ENCODE data around the gene FNDC11.

FNDC11 gene

DNA sequence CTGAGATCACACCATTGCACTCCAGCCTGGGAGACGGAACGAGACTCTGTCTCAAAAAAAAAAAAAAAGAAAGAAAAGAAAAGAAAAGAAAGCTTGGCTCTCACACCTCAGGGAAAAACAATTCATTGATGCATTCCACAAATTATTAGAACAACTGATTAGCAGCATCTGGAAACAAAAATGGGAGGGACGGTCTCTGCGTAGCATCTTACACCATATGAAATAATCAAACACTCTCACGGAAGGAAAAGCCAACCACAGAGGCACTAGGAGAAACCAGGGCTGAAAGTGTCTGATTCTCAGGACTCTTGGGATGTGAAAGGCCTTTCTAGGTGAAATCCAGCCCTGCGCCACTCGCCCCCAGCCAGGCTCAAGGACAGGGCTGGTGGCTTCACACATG is 22.4 kb downstream of the FNDC11 start:
- in situ Hi-C loops (cut with HindIII; ENCODE audit: low sequenced_read_pairs) = no loop called here

- in situ Hi-C loops (cut with HindIII; ENCODE audit: low sequenced_read_pairs) = no loop called here
Measured at GRCh38 chr20:63577317-63577894, 23.4 kb downstream of the FNDC11 start.

- in situ Hi-C loops (cut with HindIII; ENCODE audit: low sequenced_read_pairs) = no loop called here
Measured at GRCh38 chr20:63578224-63579016, 24.5 kb downstream of the FNDC11 start.

DNA sequence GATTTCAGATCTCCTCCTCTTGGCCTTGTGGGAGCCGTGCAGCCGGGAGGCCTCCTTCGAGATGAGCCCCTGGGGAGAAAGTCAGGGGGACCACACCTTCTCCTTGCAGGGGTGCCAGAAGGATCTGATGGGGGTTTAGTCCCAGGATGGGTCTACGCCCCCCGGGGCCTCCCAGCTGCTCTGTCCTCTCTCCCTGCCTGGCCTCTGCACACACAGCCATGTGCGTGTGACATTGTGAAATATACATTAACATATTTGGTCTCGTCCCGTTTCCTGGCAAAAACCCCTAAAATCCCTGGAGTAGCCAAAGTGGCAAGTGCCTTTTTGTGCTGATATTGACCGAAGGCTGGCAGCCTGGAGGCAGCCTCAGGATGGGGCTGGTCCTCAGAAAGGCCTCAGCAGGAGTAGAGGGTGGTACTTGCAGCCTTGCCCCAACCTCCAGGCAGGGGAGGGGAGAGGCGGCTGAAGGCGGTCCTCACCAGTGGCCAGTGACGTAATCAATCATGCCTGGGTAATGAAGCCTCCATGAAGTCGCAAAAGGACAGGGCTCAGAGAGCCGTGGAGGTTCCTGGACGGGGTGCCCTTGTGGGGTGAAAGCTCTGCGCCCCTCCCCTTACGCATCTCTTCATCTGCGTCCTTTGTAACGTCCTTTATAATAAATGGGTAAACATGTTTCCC is 25.2 kb downstream of the FNDC11 start:
- in situ Hi-C loops (cut with HindIII; ENCODE audit: low sequenced_read_pairs) = no loop called here

DNA sequence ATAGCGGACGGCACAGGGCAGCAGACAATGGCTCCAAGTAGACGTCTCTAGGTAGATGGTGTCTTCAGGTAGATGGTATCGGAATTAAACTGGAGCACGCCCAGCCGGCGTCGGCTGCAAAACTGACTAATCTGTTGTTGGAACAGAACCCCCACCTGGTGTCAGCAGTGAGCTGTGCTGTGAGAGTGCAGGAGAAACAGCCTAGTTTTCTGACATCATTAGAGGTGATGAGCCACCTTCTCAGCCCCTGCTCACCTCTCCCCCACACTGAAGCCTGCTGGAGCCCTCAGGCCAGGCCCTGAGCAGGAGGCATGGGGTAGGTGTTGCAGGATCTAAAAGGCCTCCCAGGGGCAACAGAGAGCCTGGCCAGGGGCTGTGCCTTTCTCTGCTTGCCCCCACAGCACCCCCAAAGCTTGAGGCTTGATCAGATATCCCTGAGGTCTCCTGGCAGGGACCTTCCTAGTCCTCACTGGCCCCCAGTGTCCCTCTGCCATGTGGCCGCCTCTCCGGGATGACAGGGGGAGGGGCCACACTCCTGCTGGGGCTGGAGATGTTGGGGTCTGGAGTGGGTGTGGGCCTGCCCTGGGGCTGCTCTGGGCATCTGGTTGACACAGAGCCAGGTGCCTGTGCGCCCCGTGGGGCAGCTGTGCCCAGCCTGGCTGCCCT is 27.0 kb downstream of the FNDC11 start:
- in situ Hi-C loops (cut with HindIII; ENCODE audit: low sequenced_read_pairs) = no loop called here

DNA sequence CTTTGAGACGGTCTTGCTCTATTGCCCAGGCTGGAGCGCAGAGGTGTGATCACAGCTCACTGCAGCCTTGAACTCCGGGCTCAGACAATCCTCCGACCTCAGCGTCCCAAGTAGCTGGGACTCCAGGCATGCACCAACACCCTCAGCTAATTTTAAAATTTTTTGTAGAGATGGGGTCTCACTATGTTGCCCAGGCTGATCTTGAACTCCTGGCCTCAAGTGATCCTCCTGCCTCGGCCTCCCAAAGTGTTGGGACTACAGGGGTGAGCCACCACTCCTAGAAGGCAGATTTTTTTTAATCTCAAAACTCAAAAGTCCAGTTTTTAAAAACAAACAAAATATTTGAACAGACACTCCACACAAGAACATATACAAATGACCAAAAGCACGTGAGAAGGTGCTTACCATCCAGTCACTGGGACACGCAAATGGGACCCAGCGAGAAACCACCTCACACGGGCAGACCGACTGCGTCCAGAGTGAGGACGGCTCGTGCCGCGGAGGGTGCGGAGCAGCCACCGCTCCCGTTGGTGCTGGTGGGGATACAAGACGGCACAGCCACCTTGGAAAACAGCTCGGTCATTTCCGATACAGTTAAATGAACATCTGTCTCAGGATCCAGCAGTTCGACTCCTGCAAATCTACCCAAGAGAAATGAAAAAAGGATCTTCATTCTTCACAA is 28.6 kb downstream of the FNDC11 start:
- in situ Hi-C loops (cut with HindIII; ENCODE audit: low sequenced_read_pairs) = no loop called here

DNA sequence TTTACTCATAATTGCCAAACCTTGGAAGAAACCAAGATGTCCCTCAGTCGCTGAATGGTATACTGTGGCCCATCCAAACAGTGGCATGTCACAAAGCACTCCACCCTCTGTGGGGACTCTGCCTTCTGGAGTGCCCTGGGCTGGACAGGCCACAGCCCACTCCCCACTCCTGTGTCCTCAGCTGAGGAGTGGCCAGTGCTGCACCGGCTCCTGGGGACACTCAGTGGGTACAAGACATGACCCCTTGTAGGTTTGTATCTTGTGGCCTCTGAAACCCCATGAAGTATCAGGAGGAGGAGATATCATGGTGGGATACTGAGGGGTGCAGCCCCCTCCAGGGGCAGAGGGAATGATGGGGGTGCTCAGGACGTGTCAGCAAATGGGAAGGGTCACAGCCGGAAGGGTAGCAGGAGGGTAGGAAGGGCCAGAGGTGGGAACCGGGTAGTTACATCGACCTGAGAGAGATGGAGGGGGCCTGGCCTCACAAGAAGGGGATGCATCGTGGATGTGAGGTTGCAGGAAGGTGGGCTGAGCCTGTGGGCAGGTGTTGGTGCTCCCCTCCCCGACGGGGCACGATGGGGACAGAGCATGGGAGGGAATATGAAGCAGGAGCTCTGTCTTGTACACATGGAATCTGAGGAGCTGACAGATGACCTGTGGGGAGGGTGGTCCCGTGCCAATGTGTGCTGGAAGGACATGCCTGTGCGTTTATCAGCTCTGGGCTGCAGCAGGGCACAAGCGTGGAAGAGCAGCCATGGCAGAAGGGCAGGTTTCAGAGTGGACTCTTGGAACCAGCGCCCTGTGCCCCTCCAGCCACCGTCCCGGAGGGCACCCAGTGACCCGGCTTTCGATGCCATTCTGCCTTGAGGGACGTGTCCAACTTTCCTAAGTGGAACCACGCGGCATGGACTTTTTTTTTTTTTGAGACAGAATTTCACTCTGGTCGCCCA is 31.9 kb downstream of the FNDC11 start:
- in situ Hi-C loops (cut with HindIII; ENCODE audit: low sequenced_read_pairs) = no loop called here

GRCh38 chr20:63586797-63587196 is 32.8 kb downstream of the FNDC11 start:
- in situ Hi-C loops (cut with HindIII; ENCODE audit: low sequenced_read_pairs) = no loop called here

DNA sequence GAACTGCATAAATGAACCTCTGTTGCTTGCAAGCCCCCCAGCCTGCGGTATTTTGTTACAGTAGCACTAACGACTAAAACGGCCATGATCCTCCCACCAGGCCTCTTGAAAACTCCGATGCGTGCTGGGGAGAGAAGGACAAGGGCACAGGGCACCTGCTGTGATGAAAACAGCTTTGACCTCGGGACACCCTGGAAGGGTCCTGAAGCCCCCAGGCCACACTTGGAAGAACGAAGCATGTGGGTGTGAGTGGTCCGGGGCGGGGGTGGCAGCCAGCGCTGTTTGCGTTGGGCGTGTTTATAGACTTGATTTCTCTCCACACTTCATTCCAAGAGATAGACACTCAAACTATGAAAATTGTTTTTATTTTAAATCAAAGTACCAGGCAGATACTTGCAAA is 33.3 kb downstream of the FNDC11 start:
- in situ Hi-C loops (cut with HindIII; ENCODE audit: low sequenced_read_pairs) = no loop called here

DNA sequence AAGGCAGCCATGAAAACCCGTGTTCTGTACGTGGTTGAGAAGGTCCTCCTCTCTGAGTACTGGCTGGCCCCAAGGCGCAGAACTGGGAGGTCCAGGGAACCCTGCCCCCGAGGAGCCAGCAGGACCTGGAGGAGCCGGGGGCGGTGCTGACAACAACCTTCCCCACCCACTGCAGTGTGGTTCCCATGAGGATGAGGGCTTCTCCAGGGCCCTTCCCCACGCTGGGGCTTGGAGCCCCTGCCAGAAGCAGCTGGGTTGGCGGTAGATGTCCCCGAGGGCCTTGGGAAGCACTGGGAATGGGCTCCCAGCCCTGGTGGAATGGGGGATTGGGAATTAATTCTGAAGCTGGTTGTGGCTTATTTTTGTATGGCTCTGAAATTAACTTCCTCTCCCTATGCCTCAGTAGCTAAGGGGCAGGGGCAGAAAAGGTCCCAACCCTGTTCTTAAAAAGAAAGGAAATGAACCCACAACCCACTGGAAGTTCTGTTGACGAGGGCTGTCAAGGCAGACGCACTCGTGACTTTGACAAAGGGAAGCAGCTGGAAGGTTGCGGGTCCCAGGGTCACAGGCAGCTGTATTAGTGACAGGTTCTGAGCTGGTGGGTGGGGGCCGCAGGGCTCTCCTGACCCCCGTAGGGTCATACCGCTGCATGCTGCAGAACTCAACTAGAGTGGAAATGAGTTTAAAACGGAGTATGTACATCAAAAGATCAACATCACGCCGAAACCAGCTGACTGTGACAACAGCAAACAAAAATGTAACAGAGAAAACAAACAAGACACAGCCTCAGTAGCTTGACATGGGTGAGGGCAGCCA is 34.0 kb downstream of the FNDC11 start:
- in situ Hi-C loops (cut with HindIII; ENCODE audit: low sequenced_read_pairs) = no loop called here

DNA sequence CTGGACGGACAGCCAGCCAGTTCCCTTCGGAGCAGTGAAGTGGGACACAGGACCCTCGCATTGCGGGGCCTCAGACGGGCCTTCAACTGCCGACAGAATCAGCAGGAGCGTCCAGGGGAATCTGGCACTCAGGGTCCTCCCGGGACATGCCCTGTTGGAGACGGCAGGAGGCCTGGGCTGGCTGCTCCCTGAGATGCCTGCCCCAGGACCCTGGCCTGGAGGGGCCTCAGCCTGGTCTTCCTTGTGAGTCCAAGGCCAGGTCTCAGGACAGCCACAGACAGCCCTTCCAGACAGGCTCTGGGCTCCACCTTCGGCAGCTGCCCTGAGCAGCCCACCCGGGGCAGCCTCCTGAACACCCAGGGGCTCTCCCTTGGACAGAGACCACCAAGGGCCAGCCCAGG is 34.7 kb downstream of the FNDC11 start:
- in situ Hi-C loops (cut with HindIII; ENCODE audit: low sequenced_read_pairs) = no loop called here

GRCh38 chr20:63589261-63590217 is 35.6 kb downstream of the FNDC11 start:
- in situ Hi-C loops (cut with HindIII; ENCODE audit: low sequenced_read_pairs) = loop anchor here (10.0 kb wide), 2 partner anchors 55 to 175 kb away; partner anchors contain the start of gene PTK6

DNA sequence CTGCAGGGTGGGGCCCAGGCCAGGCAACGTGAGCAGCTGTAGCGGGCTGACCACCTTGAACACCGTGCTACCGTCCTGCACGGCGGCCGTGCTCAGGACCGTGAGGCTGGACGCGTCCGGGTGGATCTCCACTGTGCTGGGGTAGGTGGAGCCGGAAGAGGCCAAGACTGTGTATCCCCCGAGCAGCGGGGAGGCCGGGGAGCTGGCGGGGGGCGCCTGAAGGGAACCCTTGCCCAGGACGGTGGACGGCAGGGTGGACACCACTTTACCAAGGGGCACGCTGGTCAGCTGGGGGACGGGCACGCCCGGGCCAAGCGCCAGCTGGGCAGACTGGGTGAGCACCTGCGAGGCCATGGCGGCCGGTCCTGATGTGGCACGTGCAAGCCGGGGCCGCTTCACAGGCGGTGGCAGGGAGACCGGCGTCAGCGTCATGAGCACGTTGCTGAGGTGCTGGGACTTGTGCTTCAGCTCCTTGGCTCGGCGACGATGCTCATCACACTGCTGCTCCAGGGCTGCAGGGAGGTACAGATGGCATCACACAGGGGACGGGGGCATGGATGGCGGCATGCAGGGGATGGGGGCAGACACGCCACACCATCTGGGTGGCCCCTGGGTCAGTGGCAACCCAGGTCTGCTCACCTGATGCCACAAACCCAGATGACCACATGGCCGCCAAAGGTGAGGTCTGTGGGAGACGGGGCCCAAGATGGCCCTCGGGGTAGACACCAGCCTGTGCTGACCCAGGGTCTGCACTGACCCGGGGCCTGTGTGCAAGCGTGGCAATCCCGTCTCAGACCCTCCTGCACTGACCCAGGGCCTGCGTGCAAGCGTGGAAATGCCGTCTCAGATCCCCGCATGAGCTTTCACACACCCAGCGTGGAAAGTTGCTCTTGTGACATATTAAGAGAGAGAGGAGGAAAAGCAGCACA is 36.5 kb downstream of the FNDC11 start:
- in situ Hi-C loops (cut with HindIII; ENCODE audit: low sequenced_read_pairs) = loop anchor here (10.0 kb wide), 2 partner anchors 56 to 174 kb away; partner anchors contain the start of gene PTK6

GRCh38 chr20:63591147-63591533 is 37.2 kb downstream of the FNDC11 start:
- in situ Hi-C loops (cut with HindIII; ENCODE audit: low sequenced_read_pairs) = loop anchor here (10.0 kb wide), 2 partner anchors 56 to 174 kb away; partner anchors contain the start of gene PTK6

DNA sequence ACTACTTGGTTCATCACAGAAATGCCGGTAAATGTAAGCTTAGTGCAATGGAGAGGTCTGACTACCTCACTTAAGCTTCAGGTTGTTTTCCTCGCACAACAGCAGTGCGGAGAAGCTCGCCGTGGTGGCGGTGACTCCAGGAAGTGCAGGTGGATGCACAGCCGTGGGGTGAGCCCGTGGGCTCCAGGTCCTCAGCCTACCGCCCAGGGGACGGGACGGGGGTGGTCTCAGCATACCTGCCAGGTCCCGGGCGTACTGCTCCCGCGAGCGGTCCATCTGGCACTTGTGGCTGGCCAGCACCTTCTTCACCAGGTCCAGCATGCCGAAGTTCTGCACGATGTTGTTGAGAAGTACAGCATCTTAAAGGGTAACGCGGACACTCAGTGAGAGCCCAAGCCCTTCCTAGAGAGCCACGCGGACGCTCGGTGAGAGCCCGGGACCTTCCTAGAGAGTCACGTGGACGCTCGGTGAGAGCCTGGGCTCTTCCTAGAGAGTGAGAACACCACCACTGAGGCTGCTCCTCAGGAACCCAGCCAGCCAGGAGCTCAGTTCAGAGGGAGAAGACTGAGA is 37.9 kb downstream of the FNDC11 start:
- in situ Hi-C loops (cut with HindIII; ENCODE audit: low sequenced_read_pairs) = loop anchor here (10.0 kb wide), 2 partner anchors 57 to 173 kb away; partner anchors contain the start of gene PTK6

- in situ Hi-C loops (cut with HindIII; ENCODE audit: low sequenced_read_pairs) = loop anchor here (10.0 kb wide), 2 partner anchors 58 to 172 kb away; partner anchors contain the start of gene PTK6
Measured at GRCh38 chr20:63592661-63593060, 38.7 kb downstream of the FNDC11 start.

All from endothelial cell of hepatic sinusoid (primary cell).